Measurements from ENCODE around the gene SLC44A1. TPM values are rescaled to one million over a fixed set of nuclear protein-coding genes. Genes with fewer than 3 reads are reported as not detected.
A peak's percentile ranks its signal among the peaks of the same experiment; 100 is the strongest.

The SLC44A1 gene
- total RNA-seq, 1 donor from 2014 or later = 42.7 TPM

DNA sequence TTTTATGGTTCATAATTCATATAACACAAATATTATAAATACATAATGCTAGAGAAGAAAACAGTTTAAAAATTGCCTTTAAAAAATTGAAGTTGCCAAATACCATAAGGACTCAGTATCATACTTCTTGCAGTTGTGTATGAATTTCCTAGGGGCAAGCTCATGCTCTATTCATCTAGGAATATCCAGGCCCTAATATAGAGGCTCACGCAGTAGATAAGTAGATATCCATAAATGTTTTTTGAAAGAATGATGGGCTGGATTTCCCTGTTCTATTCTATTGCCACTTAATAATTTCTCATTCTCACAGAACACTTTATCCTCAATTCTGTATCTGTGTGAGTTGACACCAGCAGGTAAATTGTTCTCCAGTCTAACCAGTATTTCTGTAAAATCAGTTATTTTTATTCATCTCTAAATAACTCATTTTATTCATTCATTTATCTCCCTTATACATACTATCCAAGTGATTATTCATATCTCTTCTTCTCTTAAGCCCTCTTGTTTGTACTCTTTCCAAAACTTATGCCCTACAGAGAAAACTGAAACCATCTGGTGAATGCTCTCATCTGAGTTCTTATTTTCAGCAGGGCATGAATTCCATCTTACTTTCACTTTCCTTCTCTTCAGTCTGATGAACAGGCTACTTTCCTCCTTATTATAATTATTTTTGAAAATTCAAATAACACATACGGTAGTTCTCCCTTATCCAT, 97.1 kb downstream of the SLC44A1 start:
- DNase-seq = peak; percentile 10

DNA sequence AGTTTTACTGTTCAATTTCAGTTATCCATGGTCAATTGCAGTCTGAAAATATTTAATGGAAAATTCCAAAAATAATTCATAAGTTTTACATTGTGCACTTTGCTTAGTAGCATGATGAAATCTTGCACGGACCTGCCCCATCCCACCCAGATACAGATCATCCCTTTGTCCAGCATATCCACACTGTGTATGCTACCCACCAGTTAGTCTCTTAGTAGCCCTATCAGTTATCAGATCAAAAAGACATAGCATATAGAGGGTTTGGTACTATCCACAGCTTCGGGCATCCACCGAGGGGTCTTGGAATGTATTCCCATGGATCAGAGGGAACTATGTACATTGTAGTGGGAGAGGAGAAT, 97.7 kb downstream of the SLC44A1 start:
- DNase-seq = no peak

DNA sequence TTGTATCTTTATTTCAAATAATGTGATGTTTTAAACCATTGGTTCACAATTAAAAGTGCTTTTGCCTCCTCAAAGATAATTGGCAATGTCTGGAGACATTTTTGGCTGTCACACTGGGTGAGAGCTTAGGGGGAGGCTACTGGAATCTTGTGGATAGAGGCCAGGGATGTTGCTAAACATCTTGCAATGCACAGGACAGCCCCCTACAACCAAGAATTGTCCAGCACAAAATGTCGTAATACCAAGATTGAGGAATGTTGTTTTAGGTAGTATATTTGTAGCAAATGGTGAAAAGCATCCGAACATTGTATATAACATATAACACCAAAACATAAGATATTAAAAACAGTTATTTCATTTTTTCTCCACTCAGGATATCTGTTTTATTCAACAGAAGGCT, 99.8 kb downstream of the SLC44A1 start:
- DNase-seq = no peak

DNA sequence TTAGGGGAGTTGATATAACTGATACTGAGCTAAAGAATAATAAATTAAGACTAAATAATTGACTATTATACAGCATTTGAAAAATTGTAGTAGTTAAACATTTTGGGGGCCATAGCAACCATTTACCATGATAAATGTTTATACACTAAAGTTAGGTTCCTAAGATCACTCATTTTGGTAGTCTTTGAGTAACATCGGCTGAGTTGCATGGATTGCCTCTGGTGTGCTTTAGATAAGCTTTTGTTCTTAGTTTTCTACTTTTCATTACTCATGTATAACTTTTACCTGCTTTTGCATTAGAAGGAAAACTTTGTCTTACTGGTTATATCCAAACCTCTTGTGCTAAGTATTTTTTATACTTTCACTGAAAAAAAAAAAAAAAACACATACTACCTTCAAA, 101.2 kb downstream of the SLC44A1 start:
- DNase-seq = no peak

DNA sequence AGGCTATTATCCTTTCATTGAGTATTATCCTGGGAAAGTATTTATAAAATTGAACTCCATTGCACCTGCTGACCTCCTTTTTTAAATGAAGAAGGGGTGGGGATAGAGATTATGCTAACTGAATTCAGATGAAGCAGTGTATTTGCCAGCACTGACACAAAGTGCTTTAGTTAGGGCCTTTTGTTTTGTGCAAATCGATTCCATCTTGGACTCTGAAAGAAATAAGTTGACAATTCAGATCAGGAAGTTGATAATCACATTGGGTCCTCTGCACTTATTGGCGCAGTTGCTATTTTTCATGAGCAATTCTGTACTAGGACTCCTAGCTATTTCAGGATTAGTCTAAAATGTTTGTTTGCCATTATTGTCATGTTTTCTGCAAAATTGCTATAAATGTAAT, 101.8 kb downstream of the SLC44A1 start:
- DNase-seq = no peak

DNA sequence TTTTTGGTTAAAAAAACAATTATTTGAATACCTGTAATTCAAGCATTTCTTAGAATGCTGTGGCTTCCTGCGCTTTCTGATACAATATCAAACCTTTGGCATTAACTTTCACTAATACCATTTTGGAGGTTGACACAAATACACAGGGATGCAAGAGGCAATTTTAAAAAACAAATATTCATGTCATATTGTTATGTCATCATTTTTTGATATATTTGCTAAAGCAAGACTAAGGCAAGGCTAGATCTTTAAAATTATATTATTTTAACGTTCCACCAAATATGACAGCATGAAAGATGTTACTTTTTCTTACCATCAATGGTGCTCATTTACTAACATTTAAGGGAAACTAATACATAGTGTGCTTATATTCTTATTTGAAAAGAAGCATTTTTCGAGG, 110.0 kb downstream of the SLC44A1 start:
- no peak for DNase-seq

DNA sequence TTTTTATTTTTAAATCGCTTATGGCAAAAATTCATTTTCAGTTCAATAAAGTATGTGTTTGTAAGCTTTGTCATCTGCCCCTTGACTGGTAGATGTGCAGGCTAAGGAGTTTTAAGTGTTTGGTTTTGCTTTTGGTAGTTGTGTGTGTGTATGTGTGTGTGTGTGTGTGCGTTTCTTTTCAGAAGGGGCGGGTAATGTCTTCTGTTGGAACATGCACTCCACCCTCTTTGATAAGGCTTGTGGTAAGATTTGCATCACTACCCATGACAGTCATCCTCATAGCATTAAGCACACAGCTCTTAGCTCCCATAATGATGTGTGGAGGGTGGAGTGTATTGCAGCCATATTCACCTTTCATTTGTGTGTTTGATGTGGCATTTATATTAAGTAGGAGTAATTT, 111.3 kb downstream of the SLC44A1 start:
- no peak for DNase-seq

DNA sequence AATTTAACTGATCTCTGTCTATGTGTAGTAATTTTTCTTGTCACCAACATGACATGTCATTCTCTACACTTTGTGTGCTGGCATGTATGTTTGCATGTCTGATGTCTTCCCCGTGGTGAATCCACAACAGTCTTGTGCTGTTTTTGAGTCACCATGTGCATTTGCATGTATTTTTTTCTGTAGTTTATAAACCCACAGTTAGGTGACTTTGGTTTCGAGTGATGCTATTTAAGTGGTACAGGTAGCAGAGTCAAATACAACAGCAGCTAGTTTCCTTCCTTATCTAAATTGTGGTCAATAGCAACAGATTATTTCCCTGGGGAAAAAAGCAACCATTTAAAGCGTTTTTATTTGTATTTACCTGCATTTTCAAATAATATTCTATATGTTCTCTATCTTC, 113.5 kb downstream of the SLC44A1 start:
- no peak for DNase-seq

DNA sequence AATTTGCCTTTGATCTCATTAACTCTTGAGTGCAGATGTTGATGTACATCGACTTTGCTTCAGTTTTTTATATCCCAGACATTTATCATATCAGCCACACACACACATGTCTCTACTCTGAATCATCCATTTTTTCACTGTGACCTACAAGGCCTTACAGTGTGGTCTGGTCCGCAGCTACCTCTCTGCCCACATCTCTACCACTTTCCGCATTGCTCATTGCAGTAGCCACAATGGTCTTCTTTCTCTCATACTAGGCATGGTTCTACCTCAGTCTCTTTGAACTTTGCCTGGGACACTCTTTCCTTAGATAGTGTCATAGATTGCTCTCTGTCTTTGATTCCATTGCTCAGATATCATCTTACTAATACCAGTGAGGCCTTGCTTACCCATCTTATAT, 115.4 kb downstream of the SLC44A1 start:
- DNase-seq = no peak

DNA sequence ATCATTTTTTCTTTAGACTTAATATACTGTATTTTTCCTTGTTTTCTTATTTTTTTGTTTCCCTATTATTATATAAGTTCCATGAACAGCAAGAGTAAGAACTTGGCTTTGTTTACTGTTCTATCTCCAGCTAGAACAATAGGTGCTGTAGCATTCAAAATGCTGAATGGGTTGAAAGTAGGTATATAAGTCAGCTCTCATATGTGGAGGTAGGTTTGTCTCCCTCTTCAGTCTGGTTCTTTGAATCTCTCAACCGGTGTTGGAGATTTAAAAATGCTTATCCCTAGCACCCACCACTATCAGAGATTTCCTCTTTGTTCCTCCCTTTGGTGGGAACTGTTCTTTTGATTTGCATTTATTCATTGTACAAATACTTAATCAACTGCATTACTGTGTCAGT, 115.9 kb downstream of the SLC44A1 start:
- DNase-seq = peak; percentile 8

DNA sequence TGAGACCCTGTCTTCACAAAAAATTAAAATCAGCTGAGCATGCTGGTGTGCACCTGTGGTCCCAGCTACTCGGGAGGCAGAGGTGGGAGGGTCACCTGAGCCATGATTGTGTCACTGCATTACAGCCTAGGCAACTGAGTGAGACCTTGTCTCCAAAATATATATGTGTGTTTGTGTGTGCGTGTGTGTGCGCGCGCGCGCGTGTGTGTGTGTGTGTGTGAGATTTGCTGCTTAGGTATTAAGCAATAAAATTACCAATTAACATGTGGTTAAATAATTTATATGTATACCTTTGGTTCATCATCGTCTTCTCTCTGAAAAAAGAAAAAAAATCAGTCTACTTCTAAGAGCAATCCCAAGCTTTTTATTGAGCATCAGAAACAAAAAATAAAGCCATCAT, 117.4 kb downstream of the SLC44A1 start:
- DNase-seq = no peak

DNA sequence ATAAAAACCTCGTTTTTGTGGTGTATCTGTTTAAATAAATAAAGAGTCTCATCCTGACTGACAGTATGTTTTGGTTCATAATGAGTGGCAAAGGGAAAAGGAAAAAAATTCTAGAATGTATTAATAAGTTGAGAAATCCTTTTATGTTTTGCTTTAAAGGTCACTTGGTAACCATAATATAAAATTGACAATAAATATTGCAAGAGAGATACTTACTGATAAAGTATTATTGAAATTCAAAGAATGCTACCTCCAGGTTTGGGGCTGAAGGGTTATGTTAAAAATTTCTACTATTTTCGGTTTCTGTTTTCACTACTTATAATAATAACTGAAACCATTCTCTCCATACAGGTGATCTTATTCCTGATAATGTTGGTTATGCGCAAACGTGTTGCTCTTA, 118.0 kb downstream of the SLC44A1 start:
- no peak for DNase-seq

DNA sequence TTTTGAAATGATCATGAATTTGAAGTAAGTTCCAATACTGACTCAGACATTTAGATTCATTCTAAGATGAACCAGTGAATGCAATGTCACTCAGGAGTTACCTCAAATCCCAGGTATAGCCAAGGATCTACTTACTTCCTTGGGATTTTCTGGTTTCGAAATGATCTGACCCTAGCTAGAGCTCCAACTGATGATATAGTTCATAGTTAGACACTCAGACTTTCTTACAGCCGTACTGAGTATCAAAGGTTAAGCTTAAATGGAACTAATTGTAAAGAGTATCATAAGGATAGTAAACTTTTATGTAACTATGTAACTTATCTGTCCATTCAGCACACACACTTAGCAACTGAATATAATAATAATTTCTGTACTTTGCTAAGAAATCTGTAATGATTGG, 119.4 kb downstream of the SLC44A1 start:
- DNase-seq = no peak

DNA sequence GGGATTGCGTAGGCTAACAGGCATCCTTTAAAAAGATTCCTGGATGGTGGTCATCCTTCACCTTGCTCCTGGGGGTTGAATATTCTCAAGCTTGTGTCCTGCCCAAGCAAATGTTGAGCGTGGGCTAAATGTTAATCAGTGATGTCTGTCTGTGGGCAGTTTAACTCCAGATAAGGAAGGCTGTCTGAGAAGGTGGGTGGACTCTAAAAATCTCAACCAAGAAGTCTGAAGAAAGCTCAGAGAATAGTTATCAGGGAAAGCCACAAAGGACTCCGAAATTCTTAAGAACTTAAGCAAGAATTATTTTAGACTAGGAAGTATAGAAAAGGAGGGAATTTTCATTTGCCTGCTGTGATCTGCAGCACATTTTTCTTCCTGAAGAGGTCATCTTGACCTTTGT, 125.5 kb downstream of the SLC44A1 start:
- DNase-seq = no peak

DNA sequence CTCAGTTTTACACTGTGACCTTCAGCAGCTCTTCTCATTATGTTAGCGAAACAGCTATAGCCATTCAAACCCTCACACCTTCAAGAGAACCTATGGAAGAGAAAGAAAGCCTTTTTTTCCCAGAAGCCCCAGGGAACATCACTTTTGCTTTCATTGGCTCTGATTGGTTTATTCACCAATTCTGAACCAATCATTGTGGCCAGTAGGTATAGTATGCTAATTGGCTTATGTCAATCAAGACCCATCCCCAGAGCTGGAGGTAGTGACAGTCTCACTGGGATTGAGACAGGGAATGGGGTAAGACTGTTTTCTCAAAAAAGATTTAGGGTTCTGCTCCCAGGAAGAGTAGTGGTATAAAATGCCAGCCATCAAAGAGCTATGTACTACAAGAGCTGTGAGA, 129.3 kb downstream of the SLC44A1 start:
- no peak for DNase-seq

DNA sequence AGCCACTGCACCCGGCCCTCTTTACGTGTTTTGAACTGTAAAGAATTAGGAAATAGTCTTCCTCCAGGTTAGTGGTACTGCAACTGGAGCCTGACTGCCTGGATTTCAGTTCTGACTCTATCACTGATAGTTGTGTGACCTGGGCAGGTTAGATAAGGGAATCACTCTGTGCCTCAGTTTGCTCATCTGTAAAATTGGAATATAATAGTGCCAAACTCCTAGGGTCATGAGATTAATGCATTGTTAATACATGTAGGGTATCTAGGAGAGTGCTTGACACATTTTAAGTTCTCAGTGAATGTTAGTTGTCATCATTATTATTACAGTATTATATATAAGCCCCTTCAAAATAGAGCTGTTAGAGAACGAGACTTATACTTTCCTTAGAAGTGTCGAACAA, 130.9 kb downstream of the SLC44A1 start:
- DNase-seq = no peak

DNA sequence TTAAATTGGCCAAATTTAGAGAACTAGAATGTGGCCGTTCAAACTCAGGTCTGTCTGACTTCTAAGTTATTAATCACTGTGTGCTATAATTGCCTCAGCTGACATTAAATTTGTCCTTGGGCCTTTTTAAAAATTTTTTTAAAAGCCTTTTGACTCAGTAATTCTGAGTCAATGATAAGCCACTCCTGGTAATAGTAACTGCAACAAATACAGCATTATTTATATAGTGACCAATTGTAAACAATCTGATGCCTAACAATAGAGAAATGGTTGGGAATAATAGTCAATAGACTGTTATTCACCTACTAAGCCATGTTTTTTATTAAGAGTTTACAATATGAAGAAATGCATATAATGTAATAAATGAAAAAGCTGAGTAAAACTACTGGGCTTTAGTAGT, 132.4 kb downstream of the SLC44A1 start:
- no peak for DNase-seq

DNA sequence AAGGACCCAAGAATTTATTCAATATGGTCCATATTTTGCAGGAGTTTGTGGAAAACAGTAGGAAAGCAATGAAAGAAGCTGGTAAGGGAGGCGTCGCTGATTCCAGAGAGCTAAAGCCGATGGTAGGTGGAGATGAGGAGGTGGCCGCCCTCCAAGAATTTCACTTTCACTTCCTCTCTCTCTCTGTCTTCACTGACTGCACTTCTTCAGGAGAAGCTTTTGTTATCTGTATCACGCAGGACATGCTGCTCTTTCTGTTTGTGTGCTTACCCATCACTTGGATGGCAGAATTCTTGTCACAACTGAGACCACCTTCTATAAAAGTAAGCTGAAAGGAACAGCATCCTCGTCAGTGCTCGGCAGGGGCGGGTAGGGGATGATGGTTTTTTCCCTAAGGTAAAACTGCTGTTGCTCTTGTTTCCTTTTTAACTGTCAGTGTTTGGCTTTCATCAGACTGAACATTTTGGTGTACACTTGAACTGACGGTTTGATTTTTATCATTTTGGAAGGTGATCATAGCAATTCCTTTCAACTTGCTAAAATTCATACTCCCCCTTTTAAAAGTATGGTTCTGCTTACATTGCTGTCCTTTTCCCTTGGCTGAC, 141.0 kb downstream of the SLC44A1 start:
- no peak for DNase-seq

DNA sequence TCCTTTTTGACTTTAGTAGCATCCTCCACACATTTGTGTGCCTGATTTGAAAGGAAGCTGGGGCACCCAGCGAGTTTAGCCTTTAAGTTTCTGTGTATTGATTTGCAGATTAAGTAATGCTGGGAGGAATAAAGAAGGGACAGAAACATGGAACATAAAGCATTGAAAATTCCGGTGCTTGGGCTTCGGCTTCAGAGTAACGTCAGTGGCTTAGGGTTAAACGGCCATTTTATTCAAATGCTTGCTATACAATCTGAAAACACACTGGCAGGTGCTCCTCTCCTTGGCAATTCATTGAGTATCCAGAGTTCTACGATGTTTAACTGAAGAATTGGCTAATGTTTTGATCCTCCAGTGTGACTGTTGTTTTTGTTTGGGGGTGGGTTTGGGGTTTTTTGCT, 145.3 kb downstream of the SLC44A1 start:
- no peak for DNase-seq

DNA sequence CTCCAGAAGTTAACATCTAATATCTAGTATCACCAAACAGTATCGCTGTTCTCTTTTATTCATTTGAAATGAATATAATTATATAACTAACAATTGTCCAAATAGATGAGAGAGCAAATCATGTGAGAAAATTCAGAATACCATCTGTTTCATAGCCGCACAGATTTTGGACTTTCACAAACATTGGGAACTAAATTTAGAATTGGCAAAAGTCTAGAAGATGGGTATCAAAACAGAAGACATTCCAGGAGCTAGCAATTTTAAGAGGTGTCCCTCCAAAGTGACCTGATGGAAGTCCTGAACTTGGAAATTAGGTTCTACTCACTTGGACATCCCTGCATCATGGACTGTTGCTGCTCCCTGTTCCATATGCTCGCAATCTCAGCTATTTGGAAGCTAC, 146.4 kb downstream of the SLC44A1 start:
- DNase-seq = no peak

DNA sequence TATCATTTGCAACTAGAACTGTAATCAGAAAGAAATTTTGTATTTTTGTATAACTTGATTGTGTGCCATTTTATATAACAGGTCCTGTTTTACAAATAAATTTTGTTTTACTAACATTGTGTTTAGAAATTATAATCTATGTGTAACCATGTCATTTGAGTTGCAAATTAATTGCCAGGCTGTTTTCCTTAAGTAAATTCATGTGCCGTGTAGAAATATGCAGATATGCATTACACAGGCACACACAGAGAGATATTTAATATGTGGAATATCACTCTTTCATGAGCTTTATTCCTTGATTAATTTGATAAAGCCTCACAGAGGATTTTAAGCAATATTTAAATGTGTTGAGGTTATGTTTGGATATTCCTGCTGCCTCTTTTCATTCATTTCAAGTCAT, 146.8 kb downstream of the SLC44A1 start:
- DNase-seq = no peak

DNA sequence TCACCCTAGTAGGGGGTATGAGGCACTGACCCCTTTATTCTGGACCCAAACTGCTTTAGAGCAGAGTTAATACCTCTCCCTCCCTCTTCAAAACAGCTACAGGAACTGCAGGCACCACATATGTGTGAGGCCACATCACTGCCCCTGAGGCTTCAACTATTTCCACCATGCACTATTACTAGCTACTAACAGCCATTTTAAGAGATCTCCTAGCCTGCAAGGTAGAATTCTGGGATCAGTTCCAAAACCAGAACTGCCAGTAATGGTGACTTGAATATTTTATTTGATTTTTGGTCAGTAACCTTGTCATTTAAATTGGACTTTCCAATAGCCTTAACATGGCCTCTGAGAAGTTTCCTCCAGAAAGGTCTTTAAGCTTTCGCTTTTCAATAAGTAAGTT, 148.1 kb downstream of the SLC44A1 start:
- no peak for DNase-seq

DNA sequence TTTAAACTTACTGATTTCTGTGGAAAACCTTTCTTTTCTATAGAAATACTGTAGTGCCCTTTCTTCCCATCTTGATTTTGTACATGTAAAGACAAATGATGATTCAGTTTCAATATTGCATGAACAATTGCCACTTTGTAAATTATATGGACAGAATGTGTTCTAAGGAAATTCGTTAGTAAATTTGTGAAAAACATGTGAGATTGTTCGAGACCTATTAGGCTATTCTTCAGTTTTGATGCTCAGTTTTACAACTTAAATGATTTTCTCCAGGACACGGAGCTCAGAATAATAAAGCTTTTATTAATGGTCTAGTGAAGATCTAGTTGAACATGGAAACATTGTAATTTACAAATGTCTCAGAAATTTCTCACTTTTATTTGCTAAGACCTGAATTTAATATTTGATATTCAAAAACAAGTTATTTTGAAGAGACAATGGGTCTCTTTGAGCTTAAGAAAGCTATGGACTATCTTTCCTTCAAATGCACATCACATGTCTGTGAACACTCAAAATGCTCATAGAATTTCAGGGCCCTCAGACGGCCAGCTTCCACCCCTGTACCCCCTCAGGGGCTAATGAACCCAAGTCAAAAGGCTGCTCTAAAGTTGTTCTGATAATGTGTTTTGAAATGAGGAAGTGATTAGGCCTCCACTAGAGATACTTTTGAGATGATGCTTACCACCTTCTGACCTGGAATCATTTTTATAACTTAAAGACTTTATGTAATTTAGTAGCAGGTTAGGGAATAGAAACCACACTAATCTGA, 149.3 kb downstream of the SLC44A1 start:
- DNase-seq = no peak

DNA sequence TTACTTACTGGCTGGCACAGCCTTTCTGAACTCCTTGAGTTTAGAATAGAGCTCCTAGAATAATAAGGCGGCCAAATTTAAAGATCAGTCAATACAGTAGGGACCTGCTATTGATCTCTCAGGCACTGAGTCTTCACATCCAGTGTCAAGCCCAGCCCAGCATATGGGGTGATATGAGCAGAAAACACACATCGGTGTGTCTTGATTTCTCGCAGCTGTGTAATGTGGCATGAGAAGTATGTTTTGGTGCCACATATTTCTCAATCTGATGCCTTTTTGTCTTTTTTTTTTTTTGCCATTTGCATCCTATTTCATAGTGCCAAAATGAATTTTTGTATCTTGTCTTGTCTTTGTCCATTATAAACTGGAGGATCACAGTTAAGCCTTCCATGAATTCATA, 152.0 kb downstream of the SLC44A1 start:
- no peak for DNase-seq
